Dedifferentiated amniotic fluid mesenchymal stem cell (primary cell): ENCODE measurements around the gene RNF213.
"Not testable (repeated sequence)": the region's sequence is repeated elsewhere in the genome, so short reads cannot be mapped to it uniquely, and the experiment has no call there.

Source experiments
- DNase-seq: peaks from one replicate; pipeline ENCODE4 v3.0.0-alpha.2; 2016; ENCODE audit errors: extremely low spot score

The RNF213 gene

GRCh38 chr17:80224683-80225082, 36.0 kb upstream of the RNF213 start:
- no peak for DNase-seq

- DNase-seq, result no peak
These were observed 35.4 kb upstream of the RNF213 start for GRCh38 chr17:80225230-80225629.

GRCh38 chr17:80227156-80227555, 33.5 kb upstream of the RNF213 start:
- DNase-seq, result no peak

- DNase-seq, result no peak
These were observed 33.0 kb upstream of the RNF213 start for GRCh38 chr17:80227666-80228065.

- DNase-seq, result no peak
These were observed 32.2 kb upstream of the RNF213 start for GRCh38 chr17:80228477-80228876.

GRCh38 chr17:80229011-80229410, 31.6 kb upstream of the RNF213 start:
- DNase-seq, result no peak

- no peak for DNase-seq
These were observed 28.2 kb upstream of the RNF213 start for GRCh38 chr17:80232438-80232837.

GRCh38 chr17:80233202-80233601, 27.4 kb upstream of the RNF213 start:
- DNase-seq, result no peak

GRCh38 chr17:80236911-80237310, 23.7 kb upstream of the RNF213 start:
- DNase-seq, result no peak

GRCh38 chr17:80237386-80237785, 23.3 kb upstream of the RNF213 start:
- no peak for DNase-seq

GRCh38 chr17:80242505-80242904, 18.1 kb upstream of the RNF213 start:
- no peak for DNase-seq

GRCh38 chr17:80243526-80244433, 16.9 kb upstream of the RNF213 start:
- DNase-seq, result no peak

GRCh38 chr17:80244448-80244847, 16.2 kb upstream of the RNF213 start:
- DNase-seq, result not testable (repeated sequence)

GRCh38 chr17:80244871-80245509, 15.7 kb upstream of the RNF213 start:
- DNase-seq, result no peak

GRCh38 chr17:80245566-80246265, 14.9 kb upstream of the RNF213 start:
- no peak for DNase-seq

GRCh38 chr17:80246266-80246681, 14.4 kb upstream of the RNF213 start:
- no peak for DNase-seq

- DNase-seq, result no peak
These were observed 13.9 kb upstream of the RNF213 start for GRCh38 chr17:80246726-80247125.

GRCh38 chr17:80247561-80247960, 13.1 kb upstream of the RNF213 start:
- DNase-seq, result no peak

- DNase-seq, result no peak
These were observed 12.4 kb upstream of the RNF213 start for GRCh38 chr17:80248001-80248893.

GRCh38 chr17:80248894-80249710, 11.6 kb upstream of the RNF213 start:
- no peak for DNase-seq

- no peak for DNase-seq
These were observed 8.7 kb upstream of the RNF213 start for GRCh38 chr17:80251966-80252365.
